H1 (cell line): ENCODE data around the gene NME3. TPM values are rescaled to one million over a fixed set of nuclear protein-coding genes. Genes with fewer than 3 reads are reported as not detected.
A peak's percentile ranks its signal among the peaks of the same experiment; 100 is the strongest.

ENCODE experiments used
- CTCF ChIA-PET: fragments of 300-600 bp; sonication (Branson Sonifier 250); formaldehyde crosslinking; loops from one replicate; lab custom pipeline; 2021; ENCODE audit not compliant: partially characterized antibody; lab: Charles Lee
- POLR2A ChIA-PET: fragments of 300-600 bp; sonication (Branson Sonifier 250); formaldehyde crosslinking; loops from one replicate; lab custom pipeline; 2021; ENCODE audit warnings: inconsistent platforms; ENCODE audit not compliant: partially characterized antibody; lab: Charles Lee
- DNase-seq, 2 experiments: peaks; one replicate each; pipeline versions ENCODE4 v3.0.0 to v3.0.0-alpha.2; 2010 to 2022; ENCODE audit warnings: low spot score in 2 of 2, low read depth in 1 of 2, mixed read lengths in 1 of 2
- FAIRE-seq: peaks from 2 replicates; lab custom pipeline; 2011; peaks lifted over from hg19 to GRCh38; lab: Jason Lieb, UNC
- H2AFZ ChIP-seq: 2 replicates; pipeline ENCODE4 v1.8.1; 2012; ENCODE audit warnings: low read length, inconsistent platforms
- H2AK5ac ChIP-seq: 2 replicates; pipeline ENCODE4 v1.6.1; 2013; ENCODE audit warnings: low read depth, low read length
- H2BK120ac ChIP-seq: replicated peaks from 2 replicates; pipeline ENCODE3; 2013; ENCODE audit warnings: low read depth, low read length, inconsistent platforms
- H2BK12ac ChIP-seq: 2 replicates; pipeline ENCODE4 v1.6.1; 2013; ENCODE audit warnings: low read depth, low read length
- H2BK15ac ChIP-seq: 2 replicates; pipeline ENCODE4 v1.6.1; 2013; ENCODE audit warnings: low read length
- H2BK20ac ChIP-seq: 2 replicates; pipeline ENCODE4 v1.6.1; 2013; ENCODE audit warnings: low read length
- H2BK5ac ChIP-seq: 2 replicates; pipeline ENCODE4 v1.6.1; 2013; ENCODE audit warnings: low read depth, low read length
- H3K14ac ChIP-seq: 2 replicates; pipeline ENCODE4 v1.6.1; 2013; ENCODE audit warnings: inconsistent platforms; ENCODE audit not compliant: insufficient read length
- H3K18ac ChIP-seq: 2 replicates; pipeline ENCODE4 v1.6.1; 2013; ENCODE audit warnings: low read length; ENCODE audit errors: extremely low read depth
- H3K23ac ChIP-seq: 2 replicates; pipeline ENCODE4 v1.6.1; 2013; ENCODE audit warnings: inconsistent platforms; ENCODE audit not compliant: insufficient read length
- H3K23me2 ChIP-seq: 2 replicates; pipeline ENCODE4 v1.6.1; 2013; ENCODE audit warnings: low read depth, low read length
- H3K27ac ChIP-seq: 2 replicates; pipeline ENCODE4 v1.6.1; 2011; ENCODE audit warnings: low read depth, low read length, inconsistent platforms
- H3K27me3 ChIP-seq, 4 experiments: replicated peaks in 1 of 4; 1 replicate in 1 of 4; 2 replicates in 3 of 4; pipeline versions ENCODE4 v1.6.1 to v1.8.1; 2011 to 2013; ENCODE audit warnings: low read length in 3 of 4, mild to moderate bottlenecking in 3 of 4, inconsistent platforms in 2 of 4, mixed read lengths in 2 of 4, moderate library complexity in 1 of 4; ENCODE audit not compliant: control insufficient read depth in 3 of 4, insufficient read depth in 3 of 4; ENCODE audit errors: extremely low read depth in 1 of 4
- H3K36me3 ChIP-seq, 4 experiments: 2 replicates each; pipeline versions ENCODE4 v1.6.1 to v1.8.1; 2011 to 2013; ENCODE audit warnings: mild to moderate bottlenecking in 4 of 4, low read length in 3 of 4, moderate library complexity in 2 of 4, control low read depth in 1 of 4, inconsistent platforms in 1 of 4; ENCODE audit not compliant: insufficient read depth in 4 of 4, control insufficient read depth in 2 of 4
- H3K4ac ChIP-seq: replicated peaks from 2 replicates; pipeline ENCODE3; 2013; ENCODE audit warnings: low read length, low read depth, mixed read lengths, inconsistent platforms; ENCODE audit not compliant: insufficient read length
- H3K4me1 ChIP-seq, 4 experiments: replicated peaks in 1 of 4; 1 replicate in 1 of 4; 2 replicates in 3 of 4; pipeline versions ENCODE4 v1.6.1 to v1.8.1; 2011 to 2013; ENCODE audit warnings: low read length in 3 of 4, inconsistent platforms in 2 of 4, mixed read lengths in 1 of 4; ENCODE audit not compliant: insufficient read depth in 4 of 4, control insufficient read depth in 3 of 4
- H3K4me2 ChIP-seq, 2 experiments: 2 replicates each; pipeline versions ENCODE4 v1.6.1 to v1.8.1; 2011 to 2013; ENCODE audit warnings: low read depth in 2 of 2, low read length in 2 of 2, control low read depth in 1 of 2, inconsistent platforms in 1 of 2, mild to moderate bottlenecking in 1 of 2; ENCODE audit not compliant: insufficient read depth in 1 of 2
- H3K4me3 ChIP-seq, 4 experiments: fragments of 200-600, 300-600 bp in 1 of 4; sonication (generic), shearing (Covaris generic), sonication (Bioruptor Twin) in 1 of 4; 2 replicates each; pipeline versions ENCODE4 v1.5.1 to v1.8.1; 2011 to 2016; ENCODE audit warnings: low read length in 4 of 4, low read depth in 3 of 4, control low read depth in 2 of 4, inconsistent platforms in 2 of 4, mild to moderate bottlenecking in 2 of 4, mixed read lengths in 1 of 4, moderate library complexity in 1 of 4; ENCODE audit not compliant: insufficient read depth in 2 of 4; ENCODE audit errors: extremely low read depth in 1 of 4
- H3K56ac ChIP-seq: replicated peaks from 2 replicates; pipeline ENCODE3; 2013; ENCODE audit warnings: low read depth, mild to moderate bottlenecking, mixed read lengths, low read length, inconsistent platforms; ENCODE audit not compliant: insufficient read length
- H3K79me1 ChIP-seq: 2 replicates; pipeline ENCODE4 v1.6.1; 2013; ENCODE audit warnings: low read depth, low read length, control low read depth
- H3K79me2 ChIP-seq, 2 experiments: 2 replicates each; pipeline versions ENCODE4 v1.6.1 to v1.8.1; 2012 to 2013; ENCODE audit warnings: low read length in 2 of 2, mild to moderate bottlenecking in 2 of 2, inconsistent platforms in 1 of 2; ENCODE audit not compliant: insufficient read depth in 2 of 2, control insufficient read depth in 1 of 2
- H3K9ac ChIP-seq, 4 experiments: replicated peaks in 1 of 4; 1 replicate in 1 of 4; 2 replicates in 3 of 4; pipeline versions ENCODE4 v1.6.1 to v1.8.1; 2011 to 2013; ENCODE audit warnings: low read depth in 3 of 4, low read length in 3 of 4, control low read depth in 2 of 4, mild to moderate bottlenecking in 2 of 4, moderate library complexity in 2 of 4, inconsistent platforms in 1 of 4; ENCODE audit errors: extremely low read depth in 1 of 4
- H3K9me3 ChIP-seq, 2 experiments: 2 replicates each; pipeline versions ENCODE4 v1.6.1 to v1.8.1; 2012 to 2013; ENCODE audit warnings: mild to moderate bottlenecking in 2 of 2, moderate library complexity in 2 of 2, control low read depth in 1 of 2, inconsistent platforms in 1 of 2, low read depth in 1 of 2, low read length in 1 of 2, mixed read lengths in 1 of 2; ENCODE audit not compliant: insufficient read depth in 2 of 2
- H4K20me1 ChIP-seq, 2 experiments: replicated peaks in 1 of 2; 2 replicates each; pipeline versions ENCODE3 to v1.8.1; 2011 to 2013; ENCODE audit warnings: inconsistent platforms in 2 of 2, low read length in 2 of 2, mild to moderate bottlenecking in 1 of 2; ENCODE audit not compliant: insufficient read depth in 2 of 2, control insufficient read depth in 1 of 2
- H4K5ac ChIP-seq: 2 replicates; pipeline ENCODE4 v1.6.1; 2013; ENCODE audit warnings: low read length, low read depth, mixed read lengths, inconsistent platforms; ENCODE audit not compliant: insufficient read length
- H4K8ac ChIP-seq: 2 replicates; pipeline ENCODE4 v1.8.0; 2013; ENCODE audit warnings: mild to moderate bottlenecking, moderate library complexity, low read length, inconsistent platforms; ENCODE audit not compliant: insufficient read depth; ENCODE audit errors: extremely low read depth
- H4K91ac ChIP-seq: replicated peaks from 2 replicates; pipeline ENCODE3; 2013; ENCODE audit warnings: low read length, mixed read lengths, inconsistent platforms; ENCODE audit not compliant: insufficient read length
- CHD2 ChIP-seq: IDR thresholded peaks from 2 replicates; pipeline ENCODE4 v1.6.1; 2012; ENCODE audit warnings: low read length, improper control_type of control experiment
- CREB1 ChIP-seq: IDR thresholded peaks from 2 replicates; pipeline ENCODE4 v1.6.1; 2012; ENCODE audit warnings: inconsistent platforms
- FOSL1 ChIP-seq: IDR thresholded peaks from 2 replicates; pipeline ENCODE4 v1.6.1; 2011; ENCODE audit warnings: mild to moderate bottlenecking, low read depth, low read length, moderate library complexity; ENCODE audit not compliant: insufficient read depth
- GABPA ChIP-seq: IDR thresholded peaks from 2 replicates; pipeline ENCODE4 v1.6.1; 2011; ENCODE audit warnings: mild to moderate bottlenecking, low read length, moderate library complexity, borderline replicate concordance; ENCODE audit not compliant: insufficient read depth
- NRF1 ChIP-seq: IDR thresholded peaks from 2 replicates; pipeline ENCODE4 v1.6.1; 2011; ENCODE audit warnings: mild to moderate bottlenecking, low read depth, low read length, improper control_type of control experiment
- SP4 ChIP-seq: IDR thresholded peaks from 2 replicates; pipeline ENCODE4 v1.6.1; 2012; ENCODE audit warnings: low read length, inconsistent platforms
- TBP ChIP-seq: IDR thresholded peaks from 2 replicates; pipeline ENCODE4 v1.6.1; 2011; ENCODE audit warnings: low read depth, low read length, improper control_type of control experiment
- TCF12 ChIP-seq: IDR thresholded peaks from 2 replicates; pipeline ENCODE4 v1.6.1; 2011; ENCODE audit warnings: low read depth, mild to moderate bottlenecking, low read length
- WGBS, 2 experiments: shearing (Covaris generic) in 1 of 2; methylation state at CpG; one replicate each; pipeline versions ENCODE4 v1.1.6 to v1.1.7; 2013 to 2015; ENCODE audit warnings: low lambda C conversion rate in 2 of 2, mixed read lengths in 2 of 2, inconsistent platforms in 1 of 2, low coverage in 1 of 2, missing lambda C conversion rate in 1 of 2; ENCODE audit not compliant: insufficient replicate concordance in 2 of 2, insufficient coverage in 1 of 2, insufficient read length in 1 of 2; ENCODE audit errors: extremely low coverage in 1 of 2, missing lambda C conversion rate in 1 of 2; 5-methylcytosine and 5-hydroxymethylcytosine counted together
- polyA plus RNA-seq, 7 experiments: library from polyadenylated mRNA; depleted of rRNA in 3 of 7; stranded (reverse) in 5 of 7; unstranded in 2 of 7; fragments of >200 nt in 5 of 7; fragments of 200-250 nt in 2 of 7; gene quantifications; 1 replicate in 5 of 7; 2 replicates in 1 of 7; 4 replicates in 1 of 7; pipeline versions ENCODE4 v1.2.1 to v1.2.3, GENCODE V29; 2011 to 2013; ENCODE audit warnings: missing spikeins in 2 of 7, mixed read lengths in 2 of 7
- total RNA-seq: library from RNA; stranded (reverse); fragmentation: NEBNext Ultra II Directional; extraction: Animal tissue kit (Norgen Biotek cat#: 25700); gene quantifications from 2 replicates; pipeline ENCODE4 v1.2.1, GENCODE V29; 2021
- TF ChIP-seq, protein P1 (sequence below): IDR thresholded peaks from 2 replicates; pipeline ENCODE4 v1.6.1; 2012; ENCODE audit warnings: inconsistent platforms
- TF ChIP-seq, protein P2 (sequence below): IDR thresholded peaks from 2 replicates; pipeline ENCODE4 v1.6.1; 2011; ENCODE audit warnings: low read depth, mild to moderate bottlenecking, low read length; ENCODE audit not compliant: insufficient read depth

The NME3 gene
- total and polyA plus RNA-seq, 2 of the 8 experiments (the other 6 are each of a cell fraction or from before 2014, with no cell fraction given) = 72.5 to 163 TPM

DNA sequence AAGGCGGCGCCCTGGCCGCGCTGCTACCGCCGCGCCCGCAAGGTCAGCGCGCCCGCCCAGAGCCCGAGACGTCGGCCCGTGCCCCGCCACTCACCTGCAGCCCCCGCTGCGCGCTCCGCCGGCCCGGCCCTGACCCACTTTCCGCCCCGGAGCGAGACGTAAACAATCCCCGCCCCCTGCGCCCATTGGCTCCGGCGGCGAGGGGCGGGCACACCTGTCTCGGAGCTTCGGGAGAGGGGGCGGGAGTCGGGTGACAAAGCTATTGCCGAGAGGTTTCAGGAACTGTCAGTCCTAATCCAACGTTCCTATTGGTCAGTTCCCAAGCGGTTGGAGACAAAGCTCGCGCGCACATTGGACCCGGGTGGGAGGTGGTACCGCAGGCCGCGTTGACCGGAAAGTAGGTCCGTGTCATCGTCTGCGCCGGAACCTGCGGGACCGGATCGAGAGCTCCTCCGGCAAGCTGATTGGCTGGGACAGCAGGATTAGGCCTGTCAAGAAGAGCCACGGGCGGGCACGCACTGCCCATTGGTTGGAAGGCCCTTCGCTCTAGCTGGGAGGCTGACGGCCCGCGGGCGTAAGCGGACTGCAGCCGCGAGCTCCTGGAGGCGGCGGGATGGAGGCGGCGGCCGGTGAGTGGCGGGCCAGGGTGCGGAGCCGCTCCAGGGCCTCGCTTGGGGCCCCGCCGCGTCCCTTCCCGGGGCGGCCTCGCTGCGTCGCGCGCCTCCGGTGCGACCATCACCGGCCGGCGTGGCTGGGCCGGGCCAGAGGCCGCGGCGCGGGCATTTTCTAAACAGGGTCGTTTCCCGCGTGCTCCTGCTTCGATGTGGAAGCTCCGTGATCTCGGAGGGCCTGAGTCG lies 11.3 kb upstream of the NME3 start, which contains the start of the genes NUBP2 and SPSB3:
Gene NUBP2 (plus strand): TSS at position 553 of the 857 bp plus-strand sequence. CDS start 61 bp downstream, at position 614.
Gene SPSB3 (minus strand): TSS at position 164 of the 857 bp plus-strand sequence. CDS start 1,088 bp downstream, outside the sequence.
- DNase-seq = peak; percentile 94 to 100
- no peak within 1 kb of the TSS for H4K91ac ChIP-seq
- peaks cover 0 to 14% (median under 1%) of the 10 kb centered on the region in 4 experiments; a peak in 4 of 8 replicates for H3K36me3 ChIP-seq
- H3K27ac ChIP-seq = peak within 1 kb of the TSS; percentile 39; the same call in 1 of the 2 replicates
- no peak within 1 kb of the TSS; the same call in 1 of the 2 replicates for H2BK5ac ChIP-seq
- peak within 1 kb of the TSS; percentile 62 to 90 (median 77) for H3K9ac ChIP-seq
- ChIA-PET CTCF (interaction anchor here (0.6 to 2.4 kb wide), 10 partner anchors 8 to 198 kb away, joined by 3 to 14 read pairs (median 4); partner anchors contain the start of genes IGFALS and NME3), POLR2A (interaction anchor here (0.6 to 12.0 kb wide), 18 partner anchors 10 to 466 kb away, joined by 3 to 246 read pairs (median 4); partner anchors contain the start of genes EME2, FAHD1, HAGH and IGFALS)
- H2BK12ac ChIP-seq = no peak within 1 kb of the TSS
- H3K4me1 ChIP-seq = peaks cover 0 to 7% (median 4%) of the 10 kb centered on the region in 4 experiments; a peak in 5 of 7 replicates
- peak; percentile 96 for FAIRE-seq
- H2BK120ac ChIP-seq = no peak within 1 kb of the TSS
- no peak within 1 kb of the TSS for H2BK15ac ChIP-seq
- H2AFZ ChIP-seq = no peak within 1 kb of the TSS
- H3K14ac ChIP-seq = no peak within 1 kb of the TSS
- no peaks in the 10 kb centered on the region for H3K27me3 ChIP-seq
- WGBS, 2 experiments = 2% methylated on average over 59 of the region's 102 CpGs; no CpG with 5 or more reads in 1 of the 2 experiments
- H3K23ac ChIP-seq = no peak within 1 kb of the TSS
- H2BK20ac ChIP-seq = no peak within 1 kb of the TSS
- no peak within 1 kb of the TSS; the same call in 1 of the 2 replicates for H3K18ac ChIP-seq
- peak within 1 kb of the TSS; percentile 81 to 92 for H3K4me2 ChIP-seq
- no peak within 1 kb of the TSS for H3K56ac ChIP-seq
- H3K4me3 ChIP-seq = peak within 1 kb of the TSS; percentile 88 to 98 (median 92)
- peaks cover 0 to 35% of the 10 kb centered on the region in 2 experiments; a peak in 3 of 4 replicates for H3K79me2 ChIP-seq
- H3K9me3 ChIP-seq = no peaks in the 10 kb centered on the region
- peaks cover 20 to 38% of the 10 kb centered on the region in 2 experiments for H4K20me1 ChIP-seq
- peak within 1 kb of the TSS; percentile 5 for H4K5ac ChIP-seq
- no peak within 1 kb of the TSS for H2AK5ac ChIP-seq
- H3K79me1 ChIP-seq = peaks cover 19% of the 10 kb centered on the region
- H4K8ac ChIP-seq = peak within 1 kb of the TSS; percentile 92; the same call in 1 of the 2 replicates
- no peak within 1 kb of the TSS for H3K4ac ChIP-seq
- H3K23me2 ChIP-seq = peaks cover 3% of the 10 kb centered on the region; the same call in 1 of the 2 replicates
- TF ChIP-seq CHD2 = peak; percentile 88
- no peak for TF ChIP-seq TBP
- TF ChIP-seq TCF12 = no peak
- TF ChIP-seq NRF1 = no peak
- TF ChIP-seq GABPA = peak; percentile 92
- peak; percentile 98 for TF ChIP-seq CREB1
- TF ChIP-seq, protein P1, sequence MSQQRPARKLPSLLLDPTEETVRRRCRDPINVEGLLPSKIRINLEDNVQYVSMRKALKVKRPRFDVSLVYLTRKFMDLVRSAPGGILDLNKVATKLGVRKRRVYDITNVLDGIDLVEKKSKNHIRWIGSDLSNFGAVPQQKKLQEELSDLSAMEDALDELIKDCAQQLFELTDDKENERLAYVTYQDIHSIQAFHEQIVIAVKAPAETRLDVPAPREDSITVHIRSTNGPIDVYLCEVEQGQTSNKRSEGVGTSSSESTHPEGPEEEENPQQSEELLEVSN = no peak
- TF ChIP-seq, protein P2, sequence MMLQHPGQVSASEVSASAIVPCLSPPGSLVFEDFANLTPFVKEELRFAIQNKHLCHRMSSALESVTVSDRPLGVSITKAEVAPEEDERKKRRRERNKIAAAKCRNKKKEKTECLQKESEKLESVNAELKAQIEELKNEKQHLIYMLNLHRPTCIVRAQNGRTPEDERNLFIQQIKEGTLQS = peak; percentile 18; the same call in 1 of the 2 replicates
- peak; percentile 76 for TF ChIP-seq SP4
- no peak for TF ChIP-seq FOSL1
